Sigmoid colon (tissue), 4 donors: ENCODE results near the gene SKI.

ENCODE experiments used
- EP300 ChIP-seq, 4 donors: sonication (generic); formaldehyde crosslinking; IDR thresholded peaks; one replicate each; pipeline ENCODE4 v1.6.1; 2017; ENCODE audit warnings: antibody characterized with exemption in 4 of 4
- POLR2AphosphoS5 ChIP-seq, 4 donors: sonication (generic); formaldehyde crosslinking; IDR thresholded peaks; one replicate each; pipeline ENCODE4 v1.6.1; 2017; ENCODE audit warnings: antibody characterized with exemption in 4 of 4
- TF ChIP-seq, protein P1 (sequence below), 4 experiments: fragments of 450-650 bp in 3 of 4; fragments of 200-600 bp in 1 of 4; IDR thresholded peaks; one replicate each; pipeline ENCODE4 v1.5.1; 2016 to 2019; ENCODE audit warnings: antibody characterized with exemption in 4 of 4, mild to moderate bottlenecking in 3 of 4, moderate library complexity in 2 of 4

DNA sequence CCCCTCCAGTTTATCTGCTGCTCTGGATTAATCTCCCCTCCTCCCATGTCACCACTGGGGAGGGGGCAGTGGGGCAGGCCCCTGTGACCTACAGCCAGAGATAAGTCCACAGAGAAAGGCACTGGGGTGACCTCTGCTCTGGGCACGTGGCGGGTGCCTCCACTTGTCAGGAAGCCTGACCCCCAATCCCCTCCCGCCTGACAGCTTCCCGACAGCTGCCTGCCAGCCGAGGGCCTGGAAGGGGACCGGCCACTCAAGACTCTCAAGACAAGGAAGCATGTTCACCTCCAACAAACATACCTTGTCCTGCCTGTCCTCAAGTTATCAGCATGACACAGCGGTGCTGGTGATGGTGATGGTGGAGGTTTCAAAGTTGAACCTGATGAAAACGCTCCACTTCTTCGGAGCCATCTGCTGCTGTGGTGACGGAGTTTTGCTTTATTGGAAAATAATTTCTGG is 30.4 kb upstream of the SKI start:
- TF ChIP-seq, protein P1, sequence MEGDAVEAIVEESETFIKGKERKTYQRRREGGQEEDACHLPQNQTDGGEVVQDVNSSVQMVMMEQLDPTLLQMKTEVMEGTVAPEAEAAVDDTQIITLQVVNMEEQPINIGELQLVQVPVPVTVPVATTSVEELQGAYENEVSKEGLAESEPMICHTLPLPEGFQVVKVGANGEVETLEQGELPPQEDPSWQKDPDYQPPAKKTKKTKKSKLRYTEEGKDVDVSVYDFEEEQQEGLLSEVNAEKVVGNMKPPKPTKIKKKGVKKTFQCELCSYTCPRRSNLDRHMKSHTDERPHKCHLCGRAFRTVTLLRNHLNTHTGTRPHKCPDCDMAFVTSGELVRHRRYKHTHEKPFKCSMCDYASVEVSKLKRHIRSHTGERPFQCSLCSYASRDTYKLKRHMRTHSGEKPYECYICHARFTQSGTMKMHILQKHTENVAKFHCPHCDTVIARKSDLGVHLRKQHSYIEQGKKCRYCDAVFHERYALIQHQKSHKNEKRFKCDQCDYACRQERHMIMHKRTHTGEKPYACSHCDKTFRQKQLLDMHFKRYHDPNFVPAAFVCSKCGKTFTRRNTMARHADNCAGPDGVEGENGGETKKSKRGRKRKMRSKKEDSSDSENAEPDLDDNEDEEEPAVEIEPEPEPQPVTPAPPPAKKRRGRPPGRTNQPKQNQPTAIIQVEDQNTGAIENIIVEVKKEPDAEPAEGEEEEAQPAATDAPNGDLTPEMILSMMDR (IDR thresholded peaks at IDR 0.05), result no peak
- TF ChIP-seq POLR2AphosphoS5 (IDR thresholded peaks at IDR 0.05) (no peak), EP300 (IDR thresholded peaks at IDR 0.05) (no peak)
